ENCODE measurements around the gene CNPY2.

DNA sequence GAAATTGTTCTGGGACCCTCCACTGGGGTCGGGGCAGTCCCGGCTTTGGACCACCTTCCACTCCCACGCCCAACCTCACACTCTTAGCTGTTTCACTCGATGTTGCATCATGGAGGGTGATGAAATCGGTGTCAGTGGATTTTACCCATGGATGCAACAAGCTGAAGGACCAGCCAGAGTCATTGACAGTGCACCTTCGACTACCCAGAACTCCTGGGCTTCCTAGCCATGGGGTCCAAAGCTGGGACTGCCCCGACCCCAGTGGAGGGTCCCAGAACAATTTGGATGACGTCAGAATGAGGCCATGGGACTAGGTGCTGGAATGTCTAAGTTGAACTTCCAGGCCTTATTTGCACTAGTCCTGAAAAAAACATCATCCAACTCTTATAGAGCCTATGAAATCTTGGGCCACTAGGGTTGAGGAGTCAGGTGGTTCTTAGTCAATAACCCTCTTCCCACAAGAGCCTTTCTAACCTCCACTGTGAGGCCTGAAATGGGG is 22.0 kb upstream of the CNPY2 start:
- TF ChIP-seq POLR2A (IDR thresholded peaks at IDR 0.05) (no peak), EP300 (IDR thresholded peaks at IDR 0.05) (no peak)
- TF ChIP-seq, protein P1, sequence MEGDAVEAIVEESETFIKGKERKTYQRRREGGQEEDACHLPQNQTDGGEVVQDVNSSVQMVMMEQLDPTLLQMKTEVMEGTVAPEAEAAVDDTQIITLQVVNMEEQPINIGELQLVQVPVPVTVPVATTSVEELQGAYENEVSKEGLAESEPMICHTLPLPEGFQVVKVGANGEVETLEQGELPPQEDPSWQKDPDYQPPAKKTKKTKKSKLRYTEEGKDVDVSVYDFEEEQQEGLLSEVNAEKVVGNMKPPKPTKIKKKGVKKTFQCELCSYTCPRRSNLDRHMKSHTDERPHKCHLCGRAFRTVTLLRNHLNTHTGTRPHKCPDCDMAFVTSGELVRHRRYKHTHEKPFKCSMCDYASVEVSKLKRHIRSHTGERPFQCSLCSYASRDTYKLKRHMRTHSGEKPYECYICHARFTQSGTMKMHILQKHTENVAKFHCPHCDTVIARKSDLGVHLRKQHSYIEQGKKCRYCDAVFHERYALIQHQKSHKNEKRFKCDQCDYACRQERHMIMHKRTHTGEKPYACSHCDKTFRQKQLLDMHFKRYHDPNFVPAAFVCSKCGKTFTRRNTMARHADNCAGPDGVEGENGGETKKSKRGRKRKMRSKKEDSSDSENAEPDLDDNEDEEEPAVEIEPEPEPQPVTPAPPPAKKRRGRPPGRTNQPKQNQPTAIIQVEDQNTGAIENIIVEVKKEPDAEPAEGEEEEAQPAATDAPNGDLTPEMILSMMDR (IDR thresholded peaks at IDR 0.05): no peak

Measured in tibial nerve (tissue), 4 donors.